Body of pancreas (tissue), 4 donors: ENCODE results near the gene SLC45A2.

ENCODE experiments used
- CTCF ChIP-seq, 7 experiments: fragments of 450-650 bp in 4 of 7; fragments of 200-600 bp in 3 of 7; sonication (generic) in 3 of 7; IDR thresholded peaks; one replicate each; pipeline ENCODE4 v1.5.1; 2016 to 2019; ENCODE audit warnings: antibody characterized with exemption in 7 of 7
- POLR2A ChIP-seq, 3 donors: fragments of 450-650 bp; IDR thresholded peaks; one replicate each; pipeline ENCODE4 v1.6.1; 2016; ENCODE audit warnings: antibody characterized with exemption in 3 of 3, mild to moderate bottlenecking in 2 of 3

GRCh38 chr5:33985447-33985846, 954 bp upstream of the SLC45A2 start:
- no peak for TF ChIP-seq POLR2A (IDR thresholded peaks at IDR 0.05)
- no peak for TF ChIP-seq CTCF (IDR thresholded peaks at IDR 0.05)
